ENCODE measurements around the gene PDSS2. TPM values are rescaled to one million over a fixed set of nuclear protein-coding genes. Genes with fewer than 3 reads are reported as not detected.
"Not testable (repeated sequence)": the region's sequence is repeated elsewhere in the genome, so short reads cannot be mapped to it uniquely, and the experiment has no call there.

The PDSS2 gene
- polyA plus RNA-seq, 4 donors = 6.5 to 14.8 (median 11.6) TPM

- FAIRE-seq (no peak), DNase-seq (no peak)
- Histone ChIP-seq H3K27me3 (ENCODE audit: control insufficient read depth in 3 of 3, insufficient read depth in 3 of 3, low read length in 3 of 3) (no peaks in the 10 kb centered on the region), H3K27ac (ENCODE audit: low read depth in 1 of 3, low read length in 2 of 3) (peak overlapping the region in 1 of 3 donors; percentile 77), H3K9me3 (ENCODE audit: control insufficient read depth in 2 of 2, insufficient read depth in 1 of 2, low read depth in 1 of 2, low read length in 1 of 2) (no peaks in the 10 kb centered on the region), H3K4me3 (ENCODE audit: low read depth in 1 of 3, low read length in 3 of 3) (no peak overlapping the region), H3K36me3 (ENCODE audit: control insufficient read depth in 3 of 3, insufficient read depth in 2 of 3, low read depth in 1 of 3, low read length in 3 of 3) (no peaks in the 10 kb centered on the region), H3K4me1 (ENCODE audit: control insufficient read depth in 3 of 3, insufficient read depth in 2 of 3, low read depth in 1 of 3, low read length in 2 of 3) (peaks cover 0 to 35% (median 3%) of the 10 kb centered on the region in 3 donors)
- 83 to 87% (median 85%) methylated on average over 2 of the region's 2 CpGs for WGBS, 3 donors
These were observed 304.6 kb downstream of the PDSS2 start for GRCh38 chr6:107154801-107155160.

- Histone ChIP-seq H3K27ac (ENCODE audit: low read depth in 1 of 3, low read length in 2 of 3) (peak overlapping the region in 1 of 3 donors; percentile 77), H3K4me3 (ENCODE audit: low read depth in 1 of 3, low read length in 3 of 3) (no peak overlapping the region), H3K27me3 (ENCODE audit: control insufficient read depth in 3 of 3, insufficient read depth in 3 of 3, low read length in 3 of 3) (no peaks in the 10 kb centered on the region), H3K36me3 (ENCODE audit: control insufficient read depth in 3 of 3, insufficient read depth in 2 of 3, low read depth in 1 of 3, low read length in 3 of 3) (no peaks in the 10 kb centered on the region), H3K4me1 (ENCODE audit: control insufficient read depth in 3 of 3, insufficient read depth in 2 of 3, low read depth in 1 of 3, low read length in 2 of 3) (peaks cover 0 to 35% (median 3%) of the 10 kb centered on the region in 3 donors), H3K9me3 (ENCODE audit: control insufficient read depth in 2 of 2, insufficient read depth in 1 of 2, low read depth in 1 of 2, low read length in 1 of 2) (no peaks in the 10 kb centered on the region)
- peak; percentile 66 to 74 for DNase-seq
- FAIRE-seq = no peak
- WGBS, 3 donors = 42 to 54% (median 52%) methylated on average over 12 of the region's 12 CpGs
These were observed 305.1 kb downstream of the PDSS2 start for GRCh38 chr6:107154131-107154800.

GRCh38 chr6:107152638-107153430, 306.5 kb downstream of the PDSS2 start:
- Histone ChIP-seq H3K4me1 (ENCODE audit: control insufficient read depth in 3 of 3, insufficient read depth in 2 of 3, low read depth in 1 of 3, low read length in 2 of 3) (peaks cover 0 to 35% (median 3%) of the 10 kb centered on the region in 3 donors), H3K9me3 (ENCODE audit: control insufficient read depth in 2 of 2, insufficient read depth in 1 of 2, low read depth in 1 of 2, low read length in 1 of 2) (no peaks in the 10 kb centered on the region), H3K27ac (ENCODE audit: low read depth in 1 of 3, low read length in 2 of 3) (peak overlapping the region; percentile 67 to 77 (median 68)), H3K4me3 (ENCODE audit: low read depth in 1 of 3, low read length in 3 of 3) (no peak overlapping the region), H3K36me3 (ENCODE audit: control insufficient read depth in 3 of 3, insufficient read depth in 2 of 3, low read depth in 1 of 3, low read length in 3 of 3) (no peaks in the 10 kb centered on the region), H3K27me3 (ENCODE audit: control insufficient read depth in 3 of 3, insufficient read depth in 3 of 3, low read length in 3 of 3) (no peaks in the 10 kb centered on the region)
- FAIRE-seq (peak; percentile 61), DNase-seq (peak; percentile 85)
- WGBS, 3 donors = 24 to 67% (median 38%) methylated on average over 8 of the region's 8 CpGs

GRCh38 chr6:107144666-107145065, 314.7 kb downstream of the PDSS2 start:
- DNase-seq = no peak
- no peaks in the 10 kb centered on the region for H3K27me3 ChIP-seq (ENCODE audit: control insufficient read depth in 3 of 3, insufficient read depth in 3 of 3, low read length in 3 of 3)
- WGBS, 3 donors = 91 to 97% (median 95%) methylated on average over 4 of the region's 4 CpGs
- H3K9me3 ChIP-seq (ENCODE audit: control insufficient read depth in 2 of 2, insufficient read depth in 1 of 2, low read depth in 1 of 2, low read length in 1 of 2) = no peaks in the 10 kb centered on the region
- no peaks in the 10 kb centered on the region for H3K4me1 ChIP-seq (ENCODE audit: control insufficient read depth in 3 of 3, insufficient read depth in 2 of 3, low read depth in 1 of 3, low read length in 2 of 3)
- H3K27ac ChIP-seq (ENCODE audit: low read depth in 1 of 3, low read length in 2 of 3) = no peak overlapping the region
- H3K4me3 ChIP-seq (ENCODE audit: low read depth in 1 of 3, low read length in 3 of 3) = no peak overlapping the region
- no peaks in the 10 kb centered on the region for H3K36me3 ChIP-seq (ENCODE audit: control insufficient read depth in 3 of 3, insufficient read depth in 2 of 3, low read depth in 1 of 3, low read length in 3 of 3)
- no peak for FAIRE-seq

GRCh38 chr6:107144014-107144413, 315.4 kb downstream of the PDSS2 start:
- FAIRE-seq (no peak), DNase-seq (no peak)
- no peaks in the 10 kb centered on the region for H3K4me1 ChIP-seq (ENCODE audit: control insufficient read depth in 3 of 3, insufficient read depth in 2 of 3, low read depth in 1 of 3, low read length in 2 of 3)
- H3K4me3 ChIP-seq (ENCODE audit: low read depth in 1 of 3, low read length in 3 of 3) = no peak overlapping the region
- H3K27me3 ChIP-seq (ENCODE audit: control insufficient read depth in 3 of 3, insufficient read depth in 3 of 3, low read length in 3 of 3) = no peaks in the 10 kb centered on the region
- H3K27ac ChIP-seq (ENCODE audit: low read depth in 1 of 3, low read length in 2 of 3) = no peak overlapping the region
- H3K9me3 ChIP-seq (ENCODE audit: control insufficient read depth in 2 of 2, insufficient read depth in 1 of 2, low read depth in 1 of 2, low read length in 1 of 2) = no peaks in the 10 kb centered on the region
- no peaks in the 10 kb centered on the region for H3K36me3 ChIP-seq (ENCODE audit: control insufficient read depth in 3 of 3, insufficient read depth in 2 of 3, low read depth in 1 of 3, low read length in 3 of 3)

- no peak overlapping the region for H3K4me3 ChIP-seq (ENCODE audit: low read depth in 1 of 3, low read length in 3 of 3)
- FAIRE-seq = no peak
- H3K4me1 ChIP-seq (ENCODE audit: control insufficient read depth in 3 of 3, insufficient read depth in 2 of 3, low read depth in 1 of 3, low read length in 2 of 3) = no peaks in the 10 kb centered on the region
- no peak for DNase-seq
- H3K27me3 ChIP-seq (ENCODE audit: control insufficient read depth in 3 of 3, insufficient read depth in 3 of 3, low read length in 3 of 3) = no peaks in the 10 kb centered on the region
- no peaks in the 10 kb centered on the region for H3K36me3 ChIP-seq (ENCODE audit: control insufficient read depth in 3 of 3, insufficient read depth in 2 of 3, low read depth in 1 of 3, low read length in 3 of 3)
- H3K27ac ChIP-seq (ENCODE audit: low read depth in 1 of 3, low read length in 2 of 3) = no peak overlapping the region
- H3K9me3 ChIP-seq (ENCODE audit: control insufficient read depth in 2 of 2, insufficient read depth in 1 of 2, low read depth in 1 of 2, low read length in 1 of 2) = no peaks in the 10 kb centered on the region
- 73 to 77% (median 76%) methylated on average over 3 of the region's 3 CpGs for WGBS, 3 donors
These were observed 318.8 kb downstream of the PDSS2 start for GRCh38 chr6:107140581-107140980.

GRCh38 chr6:107136324-107136723, 323.0 kb downstream of the PDSS2 start:
- not testable (repeated sequence) for FAIRE-seq; H3K9me3 ChIP-seq (ENCODE audit: control insufficient read depth in 2 of 2, insufficient read depth in 1 of 2, low read depth in 1 of 2, low read length in 1 of 2); H3K27me3 ChIP-seq (ENCODE audit: control insufficient read depth in 3 of 3, insufficient read depth in 3 of 3, low read length in 3 of 3); DNase-seq; H3K4me3 ChIP-seq (ENCODE audit: low read depth in 1 of 3, low read length in 3 of 3); H3K27ac ChIP-seq (ENCODE audit: low read depth in 1 of 3, low read length in 2 of 3); H3K36me3 ChIP-seq (ENCODE audit: control insufficient read depth in 3 of 3, insufficient read depth in 2 of 3, low read depth in 1 of 3, low read length in 3 of 3); H3K4me1 ChIP-seq (ENCODE audit: control insufficient read depth in 3 of 3, insufficient read depth in 2 of 3, low read depth in 1 of 3, low read length in 2 of 3)
- WGBS, 3 donors = 76 to 92% (median 89%) methylated on average over 3 of the region's 3 CpGs

GRCh38 chr6:107135048-107135680, 324.2 kb downstream of the PDSS2 start:
- FAIRE-seq; H3K4me1 ChIP-seq (ENCODE audit: control insufficient read depth in 3 of 3, insufficient read depth in 2 of 3, low read depth in 1 of 3, low read length in 2 of 3); H3K36me3 ChIP-seq (ENCODE audit: control insufficient read depth in 3 of 3, insufficient read depth in 2 of 3, low read depth in 1 of 3, low read length in 3 of 3); H3K27ac ChIP-seq (ENCODE audit: low read depth in 1 of 3, low read length in 2 of 3); H3K4me3 ChIP-seq (ENCODE audit: low read depth in 1 of 3, low read length in 3 of 3); H3K27me3 ChIP-seq (ENCODE audit: control insufficient read depth in 3 of 3, insufficient read depth in 3 of 3, low read length in 3 of 3); DNase-seq; H3K9me3 ChIP-seq (ENCODE audit: control insufficient read depth in 2 of 2, insufficient read depth in 1 of 2, low read depth in 1 of 2, low read length in 1 of 2): not testable (repeated sequence)
- WGBS, 3 donors = 88 to 91% (median 90%) methylated on average over 14 of the region's 14 CpGs

Measured in small intestine (tissue), 7 donors.